ENCODE measurements around the gene URM1. TPM values are rescaled to one million over a fixed set of nuclear protein-coding genes. Genes with fewer than 3 reads are reported as not detected.

The URM1 gene
- total RNA-seq, 1 donor from 2014 or later: 96.1 TPM

- Mint-ChIP-seq H3K27me3 (ENCODE audit: unreplicated experiment) (peaks cover 7% of the 10 kb centered on the region), H3K9me3 (ENCODE audit: unreplicated experiment) (no peaks in the 10 kb centered on the region), H3K4me3 (ENCODE audit: unreplicated experiment) (peak overlapping the region; percentile 93), H3K36me3 (ENCODE audit: low read depth, unreplicated experiment) (peaks cover 11% of the 10 kb centered on the region), H3K27ac (ENCODE audit: unreplicated experiment) (peak overlapping the region; percentile 92), H3K4me1 (ENCODE audit: unreplicated experiment) (peaks cover 33% of the 10 kb centered on the region)
- TF ChIP-seq, protein P1, sequence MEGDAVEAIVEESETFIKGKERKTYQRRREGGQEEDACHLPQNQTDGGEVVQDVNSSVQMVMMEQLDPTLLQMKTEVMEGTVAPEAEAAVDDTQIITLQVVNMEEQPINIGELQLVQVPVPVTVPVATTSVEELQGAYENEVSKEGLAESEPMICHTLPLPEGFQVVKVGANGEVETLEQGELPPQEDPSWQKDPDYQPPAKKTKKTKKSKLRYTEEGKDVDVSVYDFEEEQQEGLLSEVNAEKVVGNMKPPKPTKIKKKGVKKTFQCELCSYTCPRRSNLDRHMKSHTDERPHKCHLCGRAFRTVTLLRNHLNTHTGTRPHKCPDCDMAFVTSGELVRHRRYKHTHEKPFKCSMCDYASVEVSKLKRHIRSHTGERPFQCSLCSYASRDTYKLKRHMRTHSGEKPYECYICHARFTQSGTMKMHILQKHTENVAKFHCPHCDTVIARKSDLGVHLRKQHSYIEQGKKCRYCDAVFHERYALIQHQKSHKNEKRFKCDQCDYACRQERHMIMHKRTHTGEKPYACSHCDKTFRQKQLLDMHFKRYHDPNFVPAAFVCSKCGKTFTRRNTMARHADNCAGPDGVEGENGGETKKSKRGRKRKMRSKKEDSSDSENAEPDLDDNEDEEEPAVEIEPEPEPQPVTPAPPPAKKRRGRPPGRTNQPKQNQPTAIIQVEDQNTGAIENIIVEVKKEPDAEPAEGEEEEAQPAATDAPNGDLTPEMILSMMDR (IDR thresholded peaks at IDR 0.05; ENCODE audit: unreplicated experiment): no peak
- DNase-seq (ENCODE audit: low spot score): no peak
Measured at GRCh38 chr9:128370367-128370751, 815 bp upstream of the URM1 start.

DNA sequence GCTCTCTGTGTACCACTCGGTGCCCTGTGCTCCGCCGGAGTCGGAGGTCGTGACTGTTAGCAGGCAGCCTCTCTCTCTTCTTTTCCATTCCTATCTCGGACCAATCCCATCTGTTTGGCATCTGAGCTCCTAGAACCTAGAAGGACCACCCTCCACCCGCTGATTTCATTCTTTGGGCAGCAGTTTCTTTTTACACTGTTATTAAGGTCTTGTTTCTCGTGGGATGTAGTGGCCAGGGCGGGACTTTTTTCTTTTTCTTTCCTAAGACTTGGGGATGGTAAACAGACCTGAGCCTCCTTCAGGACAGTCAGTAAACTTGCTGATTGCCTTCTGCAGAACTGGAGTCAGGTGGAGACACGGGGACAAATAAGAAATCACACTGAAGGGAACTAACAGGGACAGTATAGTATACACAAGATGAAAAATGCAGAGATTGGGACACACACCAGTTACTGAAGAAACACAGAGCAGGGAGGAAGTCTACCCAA is 500 bp downstream of the URM1 start:
- Mint-ChIP-seq H3K27ac (ENCODE audit: unreplicated experiment) (peak overlapping the region; percentile 92), H3K4me1 (ENCODE audit: unreplicated experiment) (peaks cover 32% of the 10 kb centered on the region), H3K36me3 (ENCODE audit: low read depth, unreplicated experiment) (peaks cover 11% of the 10 kb centered on the region), H3K9me3 (ENCODE audit: unreplicated experiment) (no peaks in the 10 kb centered on the region), H3K27me3 (ENCODE audit: unreplicated experiment) (peaks cover 5% of the 10 kb centered on the region), H3K4me3 (ENCODE audit: unreplicated experiment) (peak overlapping the region; percentile 93)
- no peak for DNase-seq (ENCODE audit: low spot score)
- TF ChIP-seq, protein P1 (IDR thresholded peaks at IDR 0.05; ENCODE audit: unreplicated experiment): no peak

- DNase-seq (ENCODE audit: low spot score): no peak
- H3K27ac Mint-ChIP-seq (ENCODE audit: unreplicated experiment): peak overlapping the region; percentile 92
- peaks cover 32% of the 10 kb centered on the region for H3K4me1 Mint-ChIP-seq (ENCODE audit: unreplicated experiment)
Measured at GRCh38 chr9:128372188-128372641, 1.0 kb downstream of the URM1 start.

DNA sequence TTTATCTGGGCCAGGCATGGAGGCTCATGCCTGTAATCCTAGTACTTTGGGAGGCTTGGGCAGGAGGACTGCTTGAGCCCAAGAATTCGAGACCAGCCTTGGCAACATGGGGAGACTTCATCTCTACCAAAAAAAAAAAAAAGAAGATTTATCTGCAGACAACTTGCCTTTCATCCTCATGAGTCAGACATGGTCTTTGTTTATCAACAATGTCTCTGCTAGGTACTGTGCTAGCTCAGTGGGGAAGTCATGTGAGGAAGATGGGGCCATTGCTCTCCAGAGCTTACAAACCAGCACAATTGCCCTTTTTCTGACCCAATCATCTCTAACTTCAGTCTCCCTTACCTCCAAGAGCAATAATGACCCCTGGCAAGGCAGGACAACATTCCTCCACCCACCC is 1.6 kb downstream of the URM1 start:
- Mint-ChIP-seq H3K4me3 (ENCODE audit: unreplicated experiment) (peak overlapping the region; percentile 93), H3K36me3 (ENCODE audit: low read depth, unreplicated experiment) (peaks cover 11% of the 10 kb centered on the region), H3K27me3 (ENCODE audit: unreplicated experiment) (peaks cover 5% of the 10 kb centered on the region), H3K4me1 (ENCODE audit: unreplicated experiment) (peaks cover 32% of the 10 kb centered on the region), H3K27ac (ENCODE audit: unreplicated experiment) (peak overlapping the region; percentile 92), H3K9me3 (ENCODE audit: unreplicated experiment) (no peaks in the 10 kb centered on the region)
- TF ChIP-seq, protein P1 (IDR thresholded peaks at IDR 0.05; ENCODE audit: unreplicated experiment): no peak
- DNase-seq (ENCODE audit: low spot score): no peak

More at GRCh38 chr9:128372188-128372641, 1.0 kb downstream of the URM1 start:
- Mint-ChIP-seq H3K4me3 (ENCODE audit: unreplicated experiment) (peak overlapping the region; percentile 93), H3K27me3 (ENCODE audit: unreplicated experiment) (peaks cover 5% of the 10 kb centered on the region), H3K9me3 (ENCODE audit: unreplicated experiment) (no peaks in the 10 kb centered on the region), H3K36me3 (ENCODE audit: low read depth, unreplicated experiment) (peaks cover 11% of the 10 kb centered on the region)
- TF ChIP-seq, protein P1 (IDR thresholded peaks at IDR 0.05; ENCODE audit: unreplicated experiment): no peak

- no peak for DNase-seq (ENCODE audit: low spot score)
- peaks cover 32% of the 10 kb centered on the region for H3K4me1 Mint-ChIP-seq (ENCODE audit: unreplicated experiment)
- no peak overlapping the region for H3K27ac Mint-ChIP-seq (ENCODE audit: unreplicated experiment)
- TF ChIP-seq, protein P1 (IDR thresholded peaks at IDR 0.05; ENCODE audit: unreplicated experiment): no peak
- H3K9me3 Mint-ChIP-seq (ENCODE audit: unreplicated experiment): no peaks in the 10 kb centered on the region
- peaks cover 5% of the 10 kb centered on the region for H3K27me3 Mint-ChIP-seq (ENCODE audit: unreplicated experiment)
- H3K4me3 Mint-ChIP-seq (ENCODE audit: unreplicated experiment): no peak overlapping the region
- peaks cover 15% of the 10 kb centered on the region for H3K36me3 Mint-ChIP-seq (ENCODE audit: low read depth, unreplicated experiment)
Measured at GRCh38 chr9:128374221-128374675, 3.1 kb downstream of the URM1 start.

All from endothelial cell (in vitro differentiated cells).